Left hindlimb (tissue), 1 donor: Measurements from ENCODE around the gene TFDP1.

Source experiments
- DNase-seq: peaks from one replicate; pipeline ENCODE4 v3.0.0-alpha.2; 2018

Gene TFDP1

GRCh38 chr13:113584205-113584869, at the start of gene TFDP1:
TFDP1 (plus strand) TSS chr13:113584753; CDS start chr13:113585838, 1,085 bp downstream.
- DNase-seq: peak; percentile 91

DNA sequence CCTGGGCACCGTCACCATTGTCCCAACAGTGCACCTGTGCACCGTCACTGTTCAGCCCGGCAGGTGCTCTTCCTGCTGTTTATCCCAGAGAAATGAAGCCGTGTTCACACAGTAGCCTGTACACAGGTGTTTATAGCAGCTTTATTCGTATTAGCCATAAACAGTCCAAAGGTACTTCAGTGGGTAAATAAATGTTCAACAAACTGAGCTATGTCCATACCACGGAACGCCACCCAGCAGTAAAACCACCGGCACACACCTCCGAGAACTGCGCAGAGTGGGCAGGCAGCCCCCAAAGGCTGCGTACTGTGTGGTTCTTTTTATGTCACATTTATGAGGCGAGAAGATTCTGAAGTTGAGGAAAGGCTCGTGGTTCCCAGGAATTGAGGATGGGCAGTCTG, 49.2 kb upstream of the TFDP1 start:
- no peak for DNase-seq

- DNase-seq: no peak
Measured at GRCh38 chr13:113536461-113537110, 48.0 kb upstream of the TFDP1 start.

DNA sequence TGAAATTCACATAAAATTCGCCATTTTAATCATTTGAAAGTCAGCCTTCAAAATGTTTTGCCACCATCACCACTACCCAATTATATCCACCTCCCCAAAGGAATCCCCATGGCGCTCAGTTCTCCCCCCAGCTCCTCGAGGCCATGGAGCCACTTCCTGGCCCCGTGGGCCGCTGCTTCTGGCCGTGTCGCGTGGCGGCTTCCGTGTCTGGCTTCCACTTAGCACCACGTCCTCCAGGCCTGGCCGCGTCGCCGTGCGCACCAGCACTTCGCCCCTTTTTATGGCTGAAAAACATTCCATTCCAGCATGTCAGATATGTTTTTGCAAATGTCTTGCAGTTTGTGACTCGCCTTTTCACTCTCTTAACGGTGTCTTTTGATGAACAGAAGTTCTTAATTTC, 47.3 kb upstream of the TFDP1 start:
- no peak for DNase-seq

GRCh38 chr13:113537909-113538688, 46.5 kb upstream of the TFDP1 start:
- DNase-seq: no peak

DNA sequence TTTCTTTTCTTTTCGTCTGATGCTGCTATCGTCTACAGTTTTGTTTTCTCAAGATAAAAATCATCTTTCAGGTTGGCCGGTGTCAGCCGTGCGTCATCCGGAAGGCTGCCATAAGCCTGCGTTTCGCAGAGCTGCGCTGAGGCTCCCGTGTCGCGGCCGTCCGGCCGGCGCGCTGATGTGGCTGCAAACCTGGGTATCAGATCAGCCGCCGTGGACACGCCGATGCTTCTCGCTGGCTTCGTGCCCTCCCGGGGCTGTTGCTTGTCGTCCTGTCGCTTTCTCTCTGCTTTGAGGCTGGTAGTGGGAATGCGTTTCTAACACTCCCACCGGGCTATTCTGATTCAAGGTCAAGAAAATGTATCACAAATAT, 45.9 kb upstream of the TFDP1 start:
- DNase-seq: no peak

DNA sequence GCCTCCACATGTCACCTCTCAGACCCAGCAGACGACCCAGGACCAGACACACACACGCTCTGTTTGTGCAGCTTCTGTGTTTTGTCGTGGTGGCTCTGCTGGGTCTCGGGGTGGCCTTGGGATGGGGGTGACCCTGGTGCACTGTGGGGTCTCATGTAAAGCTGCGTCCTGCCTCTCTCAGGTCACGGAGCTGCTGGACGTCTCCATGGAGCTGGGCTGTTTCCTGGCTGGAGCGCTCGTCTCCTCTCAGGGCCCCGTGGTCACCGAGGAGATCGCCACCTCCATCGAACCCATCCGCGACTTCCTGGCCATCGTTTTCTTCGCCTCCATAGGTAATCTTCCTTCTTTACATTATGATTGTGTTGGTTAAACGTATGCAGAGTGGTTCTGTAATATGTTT, 45.4 kb upstream of the TFDP1 start:
- DNase-seq: no peak

GRCh38 chr13:113539822-113540221, 44.7 kb upstream of the TFDP1 start:
- DNase-seq: no peak

DNA sequence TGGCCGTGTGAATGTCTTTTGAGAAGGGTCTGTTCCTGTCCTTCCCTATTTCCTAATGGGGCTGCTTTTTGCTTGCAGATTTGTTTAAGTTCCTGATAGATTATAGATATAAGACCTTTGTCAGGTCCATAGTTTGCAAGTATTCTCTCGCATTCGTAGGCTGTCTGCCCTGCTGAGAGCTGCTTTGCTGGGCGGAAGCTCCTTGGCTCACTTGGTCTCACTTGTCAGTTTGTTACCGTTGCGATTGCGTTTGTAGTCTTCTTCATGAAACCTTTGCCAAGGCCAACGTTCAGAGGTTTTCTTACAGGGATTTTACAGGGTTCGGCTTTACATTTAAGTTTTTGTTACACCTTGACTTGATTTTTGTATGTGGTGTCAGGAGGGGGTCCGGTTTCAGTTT, 44.0 kb upstream of the TFDP1 start:
- no peak for DNase-seq

DNA sequence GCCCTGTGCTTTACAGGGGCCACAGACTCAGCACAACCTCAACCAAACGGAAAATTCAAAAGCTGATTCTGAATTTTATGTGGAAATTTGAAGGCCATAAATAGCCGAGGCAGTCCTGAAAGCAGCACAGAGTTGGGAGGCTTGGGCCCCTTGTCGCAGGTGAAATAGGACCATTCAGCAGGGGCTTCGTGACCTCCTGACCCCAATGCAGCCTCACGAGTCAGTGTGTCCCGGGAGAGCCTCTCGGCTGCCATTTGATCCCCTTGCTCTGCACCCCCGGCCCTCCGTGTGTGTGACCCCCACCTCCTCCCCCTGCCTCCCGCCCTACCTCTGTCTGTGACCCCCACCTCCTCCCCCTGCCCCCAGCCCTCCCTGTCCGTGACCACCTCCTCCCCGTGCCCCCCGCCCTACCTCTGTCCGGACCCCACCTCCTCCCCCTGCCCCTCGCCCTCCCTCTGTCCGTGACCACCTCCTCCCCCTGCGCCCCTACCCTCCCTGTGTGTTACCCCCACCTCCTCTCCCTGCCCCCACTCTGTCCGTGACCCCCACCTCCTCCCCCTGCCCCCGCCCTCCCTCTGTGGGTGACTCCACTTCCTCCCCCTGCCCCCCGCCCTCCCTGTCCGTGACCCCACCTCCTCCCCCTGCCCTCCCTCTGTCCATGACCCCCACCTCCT, 41.7 kb upstream of the TFDP1 start:
- DNase-seq: peak; percentile 17

DNA sequence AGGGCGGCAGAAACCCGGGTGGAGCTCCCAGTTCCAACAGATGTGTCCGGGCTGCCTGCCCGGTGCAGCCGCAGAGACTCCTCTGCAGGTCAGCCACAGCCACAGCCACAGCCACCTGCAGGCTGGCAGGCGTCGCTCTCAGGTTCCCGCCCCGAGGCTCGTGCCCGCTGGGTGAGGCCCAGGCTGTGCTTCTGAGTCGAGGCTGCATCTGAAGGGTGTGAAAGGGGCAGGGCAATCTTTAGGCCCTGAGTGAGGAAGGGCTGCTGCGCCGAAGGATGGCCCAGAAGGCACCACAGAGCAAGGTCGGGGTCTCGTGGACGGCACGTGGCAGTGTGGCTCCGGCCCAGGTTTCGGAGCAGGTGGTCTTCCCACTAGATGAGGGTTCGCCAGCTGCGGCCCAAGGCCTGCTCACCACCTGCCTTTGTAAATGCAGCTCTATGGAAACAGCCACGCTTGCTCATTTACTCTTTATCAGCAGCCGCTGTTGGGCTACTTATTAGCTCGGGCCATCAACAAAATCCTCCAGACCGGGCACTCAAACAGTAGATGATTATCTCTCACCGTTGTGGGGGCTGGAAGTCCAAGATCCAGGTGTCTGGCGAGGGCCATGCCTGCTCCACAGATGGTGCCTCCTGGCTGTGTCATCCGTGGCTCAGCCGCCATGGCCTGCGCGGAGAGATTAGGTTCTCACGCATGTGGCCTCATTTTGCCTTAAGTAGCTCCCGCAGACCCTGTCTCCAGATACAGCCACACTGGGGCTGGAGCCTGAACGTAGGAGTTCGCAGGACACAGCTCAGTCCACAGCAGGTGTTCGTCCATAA, 40.3 kb upstream of the TFDP1 start:
- peak; percentile 33 for DNase-seq

DNA sequence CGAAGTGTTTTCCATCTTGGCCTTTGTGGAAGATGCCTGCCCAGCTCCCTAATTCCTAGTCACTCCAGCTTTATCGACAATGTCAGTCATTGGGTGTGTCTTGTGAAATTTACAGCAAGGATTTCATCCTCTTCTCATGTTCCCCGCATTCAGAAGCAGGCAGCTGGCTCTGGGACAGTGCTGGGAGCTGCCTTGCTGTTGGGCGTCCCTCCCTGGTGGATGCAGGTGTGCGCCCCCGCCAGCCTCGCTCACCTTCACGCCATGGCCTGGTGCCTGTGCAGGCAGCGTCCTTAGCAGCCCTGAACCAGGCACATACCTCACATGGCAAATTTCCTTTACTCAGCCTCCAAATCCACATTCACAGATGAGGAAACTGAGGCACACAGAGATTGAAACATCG, 39.7 kb upstream of the TFDP1 start:
- no peak for DNase-seq

GRCh38 chr13:113545455-113545930, 39.1 kb upstream of the TFDP1 start:
- DNase-seq: peak; percentile 63

DNA sequence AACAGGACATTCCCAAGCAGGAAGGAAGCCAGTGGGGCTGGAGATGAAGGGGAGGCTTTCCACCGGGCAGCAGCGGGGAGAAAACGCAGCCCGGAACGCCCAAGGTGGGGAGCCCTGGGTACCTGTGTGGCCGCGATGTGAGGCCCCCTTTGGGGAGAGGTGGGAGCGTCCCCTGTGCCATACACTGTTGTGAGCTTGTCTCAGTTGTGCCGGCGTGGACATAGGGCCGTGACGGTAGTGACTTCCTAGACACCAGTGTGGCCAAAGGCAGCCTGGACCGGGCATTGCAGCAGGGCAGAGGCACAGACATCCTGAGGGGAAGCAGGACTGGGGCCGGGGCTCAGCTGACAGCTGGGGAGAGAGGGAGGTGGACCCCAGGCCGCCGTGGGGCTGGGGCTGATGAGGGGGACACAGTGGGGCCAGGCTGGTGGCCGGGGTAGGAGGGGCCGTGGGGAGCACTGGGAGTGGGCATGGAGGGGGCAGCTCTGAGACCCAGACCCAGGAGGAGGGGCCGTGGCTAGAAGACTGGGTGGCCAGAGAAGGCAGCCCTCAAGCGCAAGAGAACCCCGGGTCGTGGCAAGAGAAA, 38.5 kb upstream of the TFDP1 start:
- no peak for DNase-seq

DNA sequence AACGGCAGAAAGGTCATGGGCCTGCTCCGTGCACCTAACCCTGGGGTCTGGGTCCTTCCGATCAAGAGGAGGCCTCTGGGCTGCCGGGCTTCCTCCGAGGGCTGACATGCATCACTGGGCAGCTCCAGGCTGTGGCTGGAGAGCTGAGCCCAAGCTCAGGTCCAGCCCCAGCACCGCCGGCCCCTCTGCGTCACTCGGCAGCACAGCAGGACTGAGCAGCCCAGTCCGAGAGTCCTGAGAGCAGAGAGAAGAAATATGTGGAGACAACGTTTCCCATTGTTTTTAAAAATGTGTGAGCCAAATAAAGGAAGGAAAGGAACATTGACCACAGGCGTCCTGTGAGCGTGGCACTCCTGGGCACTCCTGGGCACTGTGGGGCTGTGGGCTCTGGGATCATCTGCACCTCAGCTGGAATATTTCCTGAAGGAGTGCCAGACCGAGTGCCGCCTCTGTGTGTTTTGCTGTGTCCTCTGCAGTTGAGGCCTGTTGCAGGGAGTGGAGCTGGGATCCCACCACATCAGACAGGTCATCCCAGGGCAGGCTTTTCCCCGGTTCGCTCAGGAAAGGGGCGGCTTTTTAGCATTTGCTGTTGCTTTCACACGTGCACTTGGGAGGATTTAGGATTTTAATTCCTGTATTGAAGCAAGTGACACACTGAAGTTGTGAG, 37.8 kb upstream of the TFDP1 start:
- DNase-seq: peak; percentile 31

DNA sequence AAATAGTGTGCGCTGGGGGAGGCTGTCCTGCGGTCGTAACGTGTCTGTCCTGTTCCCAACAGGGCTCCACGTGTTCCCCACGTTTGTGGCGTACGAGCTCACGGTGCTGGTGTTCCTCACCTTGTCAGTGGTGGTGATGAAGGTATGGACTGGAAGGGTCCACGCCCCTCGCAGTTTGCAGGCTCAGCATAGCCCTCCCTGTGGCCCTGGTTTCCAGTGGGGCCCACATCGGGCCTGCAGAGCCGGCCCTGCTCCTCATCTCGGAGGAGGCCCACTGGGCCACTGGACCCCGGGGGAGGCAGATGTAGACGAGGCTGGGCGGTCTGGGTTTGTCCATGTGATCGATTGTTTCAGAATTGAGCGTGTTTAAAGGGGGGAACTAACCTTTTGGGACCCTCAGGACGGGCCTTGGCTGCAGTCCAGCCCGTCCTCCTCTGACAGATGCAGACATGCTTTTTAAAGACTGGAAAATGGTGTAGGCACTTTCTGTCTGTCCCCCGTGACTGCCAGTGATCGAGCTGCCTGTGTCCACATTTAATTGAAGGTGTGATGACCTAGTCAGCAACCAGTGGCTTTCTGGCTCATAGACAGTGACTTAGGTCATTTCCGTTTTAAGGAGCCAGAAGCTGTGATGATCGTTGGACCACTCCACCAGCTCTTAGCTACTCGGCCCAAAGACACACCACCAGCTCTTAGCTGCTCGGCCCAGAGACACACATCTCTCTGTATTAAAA, 37.1 kb upstream of the TFDP1 start:
- peak; percentile 49 for DNase-seq

DNA sequence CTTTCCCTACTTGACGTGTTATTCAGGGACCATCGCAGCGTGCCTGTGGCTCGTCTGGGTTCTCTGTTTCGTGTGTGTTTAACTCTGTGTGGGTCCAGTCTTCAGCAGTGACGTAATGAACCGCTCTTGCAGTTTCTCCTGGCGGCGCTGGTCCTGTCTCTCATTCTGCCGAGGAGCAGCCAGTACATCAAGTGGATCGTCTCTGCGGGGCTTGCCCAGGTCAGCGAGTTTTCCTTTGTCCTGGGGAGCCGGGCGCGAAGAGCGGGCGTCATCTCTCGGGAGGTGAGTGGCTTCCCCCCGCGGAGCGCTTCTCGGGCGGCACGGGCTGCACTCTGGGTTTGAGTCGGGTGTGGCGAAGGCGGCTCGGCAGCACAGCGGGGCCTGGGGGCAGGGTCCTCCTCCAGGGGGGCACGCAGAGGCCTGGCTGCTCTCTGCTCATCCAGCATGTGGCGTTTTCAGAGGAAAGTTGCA, 36.3 kb upstream of the TFDP1 start:
- DNase-seq: peak; percentile 29

GRCh38 chr13:113548778-113549621, 35.6 kb upstream of the TFDP1 start:
- no peak for DNase-seq

DNA sequence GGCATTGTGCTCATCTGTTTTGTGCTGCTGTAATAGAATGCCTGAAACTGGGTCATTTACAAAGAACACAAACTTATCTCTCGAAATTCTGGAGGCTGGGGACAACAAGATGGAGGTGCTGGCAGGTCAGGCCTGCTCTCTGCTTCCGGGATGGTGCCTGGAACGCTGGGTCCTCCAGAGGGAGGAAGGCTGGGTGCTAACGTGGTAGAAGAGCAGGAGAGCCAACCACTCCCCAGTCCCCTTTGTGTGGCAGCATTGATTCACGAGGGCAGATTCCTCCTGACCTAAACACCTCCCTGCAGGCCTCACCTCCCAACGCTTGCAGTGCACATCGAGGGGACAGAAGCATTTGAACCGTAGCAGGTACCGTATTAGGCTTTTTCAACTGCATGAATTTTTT, 34.1 kb upstream of the TFDP1 start:
- DNase-seq: no peak
